22Rv1 (cell line): ENCODE data around the gene TAS1R1.

Experiments
- ZFX ChIP-seq: fragments of 450-650 bp; IDR thresholded peaks from 2 replicates; pipeline ENCODE4 v1.6.1; 2017; ENCODE audit warnings: antibody characterized with exemption, borderline replicate concordance
- TF ChIP-seq, protein P1 (sequence below): fragments of 450-650 bp; IDR thresholded peaks from 2 replicates; pipeline ENCODE4 v1.5.1; 2017; ENCODE audit warnings: mild to moderate bottlenecking

DNA sequence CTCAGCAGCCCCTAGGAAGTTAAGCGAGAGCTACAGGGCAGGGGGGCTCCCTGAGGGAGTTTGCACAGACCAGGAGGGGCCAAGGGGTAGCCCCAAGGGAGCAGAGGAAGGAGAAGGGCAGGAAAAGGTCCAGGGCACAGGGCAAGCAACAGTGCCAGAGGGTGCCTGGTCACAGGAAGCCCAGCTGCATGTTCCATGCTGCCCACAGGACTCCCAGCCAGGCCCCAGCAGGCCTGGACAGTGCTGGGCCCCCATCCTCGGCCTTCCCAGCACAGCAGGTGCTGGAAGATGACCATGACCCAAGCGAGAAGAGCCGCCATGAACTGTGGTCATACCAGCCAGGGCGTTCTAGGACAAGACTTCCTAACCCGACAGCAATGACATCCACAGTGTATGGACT is 36.5 kb downstream of the TAS1R1 start:
- TF ChIP-seq, protein P1, sequence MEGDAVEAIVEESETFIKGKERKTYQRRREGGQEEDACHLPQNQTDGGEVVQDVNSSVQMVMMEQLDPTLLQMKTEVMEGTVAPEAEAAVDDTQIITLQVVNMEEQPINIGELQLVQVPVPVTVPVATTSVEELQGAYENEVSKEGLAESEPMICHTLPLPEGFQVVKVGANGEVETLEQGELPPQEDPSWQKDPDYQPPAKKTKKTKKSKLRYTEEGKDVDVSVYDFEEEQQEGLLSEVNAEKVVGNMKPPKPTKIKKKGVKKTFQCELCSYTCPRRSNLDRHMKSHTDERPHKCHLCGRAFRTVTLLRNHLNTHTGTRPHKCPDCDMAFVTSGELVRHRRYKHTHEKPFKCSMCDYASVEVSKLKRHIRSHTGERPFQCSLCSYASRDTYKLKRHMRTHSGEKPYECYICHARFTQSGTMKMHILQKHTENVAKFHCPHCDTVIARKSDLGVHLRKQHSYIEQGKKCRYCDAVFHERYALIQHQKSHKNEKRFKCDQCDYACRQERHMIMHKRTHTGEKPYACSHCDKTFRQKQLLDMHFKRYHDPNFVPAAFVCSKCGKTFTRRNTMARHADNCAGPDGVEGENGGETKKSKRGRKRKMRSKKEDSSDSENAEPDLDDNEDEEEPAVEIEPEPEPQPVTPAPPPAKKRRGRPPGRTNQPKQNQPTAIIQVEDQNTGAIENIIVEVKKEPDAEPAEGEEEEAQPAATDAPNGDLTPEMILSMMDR, result no peak
- no peak for TF ChIP-seq ZFX
